GM10248 (cell line): ENCODE results near the gene TMC3.

ENCODE experiments used
- CTCF ChIA-PET: fragments of 300-600 bp; sonication (Branson Sonifier 250); formaldehyde crosslinking; extraction: SDS; loops from one replicate; lab custom pipeline; 2021; ENCODE audit warnings: antibody characterized with exemption; lab: Yijun Ruan, JAX
- POLR2A ChIA-PET: fragments of 350-650 bp; sonication (Branson Sonifier 250); formaldehyde crosslinking; extraction: SDS; loops from one replicate; lab custom pipeline; 2020; ENCODE audit warnings: antibody characterized with exemption; lab: Yijun Ruan, JAX
- DNase-seq: peaks from one replicate; pipeline ENCODE4 v3.0.0; 2012; ENCODE audit errors: extremely low spot score
- CTCF ChIP-seq: IDR thresholded peaks from 2 replicates; pipeline ENCODE4 v1.5.1; 2012; ENCODE audit warnings: mild to moderate bottlenecking, low read depth; ENCODE audit errors: extremely low read depth, missing control alignments, control extremely low read depth

TMC3 gene

GRCh38 chr15:81346611-81347010, 27.4 kb downstream of the TMC3 start:
- no peak for DNase-seq
- ChIA-PET POLR2A (no interaction called here), CTCF (interaction anchor here (1.6 kb wide), 1 partner anchor 10 kb away, joined by 7 read pairs; no protein-coding TSS in a partner anchor)
- TF ChIP-seq CTCF, result no peak

GRCh38 chr15:81343371-81343770, 30.6 kb downstream of the TMC3 start:
- POLR2A ChIA-PET, result no interaction called here
- no peak for DNase-seq

GRCh38 chr15:81341351-81341750, 32.7 kb downstream of the TMC3 start:
- no peak for DNase-seq
- no peak for TF ChIP-seq CTCF
- ChIA-PET CTCF (interaction anchor here (2.7 to 5.3 kb wide), 2 partner anchors 67 to 75 kb away, joined by 9 to 29 read pairs; no protein-coding TSS in a partner anchor), POLR2A (no interaction called here)

More at GRCh38 chr15:81343371-81343770, 30.6 kb downstream of the TMC3 start:
- CTCF ChIA-PET, result interaction anchor here (1.2 to 5.3 kb wide), 3 partner anchors 16 to 77 kb away, joined by 3 to 29 read pairs (median 3); no protein-coding TSS in a partner anchor
- no peak for TF ChIP-seq CTCF

GRCh38 chr15:81339851-81340250, 34.2 kb downstream of the TMC3 start:
- TF ChIP-seq CTCF, result no peak
- POLR2A ChIA-PET, result no interaction called here
- CTCF ChIA-PET, result interaction anchor here (1.2 to 4.2 kb wide), 5 partner anchors 13 to 74 kb away, joined by 3 to 33 read pairs (median 4); no protein-coding TSS in a partner anchor
- DNase-seq, result no peak

- POLR2A ChIA-PET, result no interaction called here
- CTCF ChIA-PET, result interaction anchor here (0.9 to 8.4 kb wide), 6 partner anchors 12 to 73 kb away, joined by 3 to 82 read pairs (median 4); no protein-coding TSS in a partner anchor
- no peak for DNase-seq
- TF ChIP-seq CTCF, result no peak
These were observed 34.7 kb downstream of the TMC3 start for GRCh38 chr15:81339321-81339720.

GRCh38 chr15:81338170-81339007, 35.6 kb downstream of the TMC3 start:
- POLR2A ChIA-PET, result no interaction called here
- CTCF ChIA-PET, result interaction anchor here (0.9 to 8.4 kb wide), 8 partner anchors 10 to 72 kb away, joined by 3 to 82 read pairs (median 6); no protein-coding TSS in a partner anchor
- no peak for DNase-seq
- no peak for TF ChIP-seq CTCF
